GM21576 (cell line): Measurements from ENCODE around the gene PLXNC1.
A peak's percentile ranks its signal among the peaks of the same experiment; 100 is the strongest.

Experiments
- ATAC-seq: cut with Tn5 transposase; IDR thresholded peaks from one replicate; pipeline ENCODE4 v1.9.1; 2021; ENCODE audit warnings: mild to moderate bottlenecking, moderate library complexity; ENCODE audit not compliant: unreplicated experiment

PLXNC1 gene

DNA sequence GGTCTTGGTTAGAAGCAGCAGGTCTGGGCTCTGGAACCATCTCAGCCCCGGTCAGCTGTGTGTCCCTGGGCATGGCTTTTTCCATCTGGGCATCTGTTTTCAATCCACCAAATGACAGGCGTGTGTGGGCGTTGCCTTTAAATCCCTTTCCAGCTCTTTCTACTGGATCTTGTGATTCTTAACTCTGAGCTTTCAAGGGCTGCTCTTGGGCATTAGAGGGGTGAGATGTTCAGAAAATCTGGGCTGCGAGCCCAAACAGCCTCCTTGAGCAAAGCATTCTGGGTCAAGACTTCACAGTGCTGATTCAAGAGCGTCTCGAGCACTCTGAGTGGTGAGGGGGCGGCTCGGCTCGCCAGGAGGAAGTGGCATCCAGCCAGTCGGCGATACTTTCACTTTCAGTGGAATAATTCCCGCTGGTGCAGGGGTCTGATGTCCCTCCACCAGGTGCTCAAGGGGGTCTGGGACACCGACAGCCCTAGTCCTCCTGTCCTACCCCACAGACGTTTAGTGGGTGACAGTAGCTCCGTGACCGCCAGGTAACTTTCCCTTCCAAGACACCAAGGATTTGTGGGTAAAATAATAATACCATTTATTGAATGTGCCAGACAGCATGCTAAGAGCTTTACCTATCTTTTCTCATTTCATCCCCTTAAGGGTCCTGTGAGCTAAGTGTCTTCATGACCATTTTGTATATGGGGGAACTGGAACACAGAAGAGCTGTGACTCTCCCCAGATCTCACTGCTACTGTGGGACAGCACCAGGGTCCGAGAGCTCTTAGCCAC, 114.0 kb downstream of the PLXNC1 start:
- peak; percentile 42 for ATAC-seq

DNA sequence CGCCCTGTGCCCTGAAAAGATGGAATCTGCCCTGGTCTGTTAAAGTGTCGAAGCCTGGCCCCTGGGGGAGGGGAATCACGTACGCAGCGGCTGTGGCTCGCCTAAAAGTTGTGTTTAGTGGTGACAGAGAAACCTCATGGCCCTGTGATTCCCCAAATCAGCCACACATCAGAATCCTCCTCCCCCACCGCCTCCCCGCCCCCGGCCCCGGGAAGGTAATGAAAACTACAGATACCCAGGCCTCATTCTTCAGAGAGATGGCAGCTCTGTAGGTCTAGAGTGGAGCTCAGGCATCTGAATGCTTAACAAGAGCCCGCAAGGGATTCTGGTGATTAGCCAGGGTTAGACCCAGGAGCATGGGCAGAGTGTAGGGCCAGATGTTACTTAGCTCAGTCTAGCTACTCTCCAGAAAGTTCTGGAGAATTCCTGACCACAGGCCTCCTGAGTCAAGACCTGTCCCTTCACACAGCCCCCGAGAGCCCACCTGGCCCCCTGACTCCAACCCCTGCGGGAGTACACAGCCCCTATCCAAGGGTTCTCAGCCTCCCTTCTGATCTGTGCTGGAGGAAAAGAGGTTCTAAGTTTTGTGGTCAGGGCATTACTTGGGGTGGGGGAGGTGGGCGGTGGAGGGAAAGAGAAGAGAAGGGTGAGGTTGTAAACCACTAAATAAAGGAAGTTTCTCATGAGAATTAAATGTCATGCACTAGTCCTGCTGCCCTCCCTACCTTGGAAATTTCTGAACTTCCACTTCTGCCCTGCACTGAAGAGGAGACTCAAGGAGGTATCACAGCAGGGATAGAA, 114.8 kb downstream of the PLXNC1 start:
- ATAC-seq: peak; percentile 28

DNA sequence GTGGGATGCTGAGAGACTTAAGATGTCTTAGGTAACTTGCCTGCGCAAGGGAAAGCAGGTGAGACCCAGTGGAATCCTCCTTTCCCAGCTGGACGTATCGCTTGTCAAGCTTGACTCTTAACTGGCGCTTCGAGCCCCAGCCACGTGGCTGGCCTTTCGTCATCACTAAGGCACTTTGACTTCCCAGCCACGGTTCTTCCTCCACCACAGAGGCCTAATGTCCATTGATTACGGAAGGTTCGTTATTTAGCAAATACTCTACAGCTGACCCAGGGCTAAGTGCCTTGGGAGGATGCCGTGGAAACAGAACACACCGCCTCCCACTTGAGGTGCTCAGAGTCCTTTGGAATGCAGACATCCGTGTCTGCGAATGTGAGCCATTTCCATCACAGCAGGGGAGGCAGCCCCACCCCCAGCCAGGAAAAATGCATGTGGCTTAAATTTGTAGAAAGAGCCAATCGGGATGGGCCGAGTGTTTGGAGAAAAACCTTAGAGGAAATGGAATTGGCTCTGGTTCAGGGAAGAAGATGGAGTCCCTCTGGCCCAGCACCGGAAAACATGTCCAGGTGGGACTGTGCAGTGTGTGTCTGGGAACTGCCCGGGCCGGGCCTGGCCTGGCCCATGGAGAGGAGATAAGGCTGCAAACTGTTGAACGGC, 115.7 kb downstream of the PLXNC1 start:
- no peak for ATAC-seq

DNA sequence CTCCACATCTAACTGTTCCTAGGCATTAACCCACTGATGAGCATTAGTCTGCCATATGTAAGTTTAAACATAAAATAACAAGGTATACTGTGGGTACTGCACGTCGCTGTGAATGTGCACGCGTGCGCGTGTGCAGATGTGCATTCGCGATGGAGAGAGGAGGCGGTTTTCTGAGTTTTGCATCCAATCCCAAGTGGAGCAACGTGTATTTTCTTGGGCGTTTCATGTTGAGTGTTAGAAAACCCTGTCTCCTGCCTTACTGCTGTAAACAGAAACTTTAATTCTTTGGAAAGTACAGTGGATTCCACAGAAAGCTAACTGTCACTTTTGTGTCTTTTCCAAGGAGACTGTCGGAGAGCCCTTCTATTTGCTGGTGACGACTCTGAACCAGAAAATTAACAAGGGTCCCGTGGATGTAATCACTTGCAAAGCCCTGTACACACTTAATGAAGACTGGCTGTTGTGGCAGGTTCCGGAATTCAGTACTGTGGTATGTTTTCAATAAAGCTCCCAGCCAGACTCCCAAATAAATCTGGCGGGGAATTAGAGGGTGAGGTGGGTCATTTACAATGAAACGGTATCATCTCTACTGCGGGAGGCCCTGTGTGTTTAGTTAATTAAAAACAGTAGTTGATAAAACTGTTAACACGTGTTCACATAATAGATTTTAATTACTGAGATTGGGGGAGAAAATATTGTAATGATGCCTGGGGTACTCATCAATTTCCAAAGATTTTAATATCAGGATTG, 116.5 kb downstream of the PLXNC1 start:
- ATAC-seq: no peak

DNA sequence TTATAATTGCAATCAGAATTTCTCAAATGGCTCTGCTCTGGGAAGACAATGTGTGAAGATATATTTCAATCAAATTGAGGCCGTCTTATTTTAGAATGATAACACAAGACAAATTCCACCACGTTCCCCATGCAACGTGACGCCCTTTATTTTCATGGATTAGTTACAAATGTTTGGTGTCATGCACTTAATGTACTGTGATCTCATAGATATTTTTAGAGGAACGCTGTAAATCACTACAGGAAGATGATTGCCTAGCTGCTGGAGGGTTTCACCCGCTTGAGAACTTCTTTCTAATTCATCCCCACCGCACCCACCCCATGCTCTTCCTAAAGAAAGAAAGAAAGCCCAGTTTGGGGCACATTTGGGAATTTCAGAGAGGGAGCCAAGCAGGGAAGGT, 117.2 kb downstream of the PLXNC1 start:
- ATAC-seq: no peak

DNA sequence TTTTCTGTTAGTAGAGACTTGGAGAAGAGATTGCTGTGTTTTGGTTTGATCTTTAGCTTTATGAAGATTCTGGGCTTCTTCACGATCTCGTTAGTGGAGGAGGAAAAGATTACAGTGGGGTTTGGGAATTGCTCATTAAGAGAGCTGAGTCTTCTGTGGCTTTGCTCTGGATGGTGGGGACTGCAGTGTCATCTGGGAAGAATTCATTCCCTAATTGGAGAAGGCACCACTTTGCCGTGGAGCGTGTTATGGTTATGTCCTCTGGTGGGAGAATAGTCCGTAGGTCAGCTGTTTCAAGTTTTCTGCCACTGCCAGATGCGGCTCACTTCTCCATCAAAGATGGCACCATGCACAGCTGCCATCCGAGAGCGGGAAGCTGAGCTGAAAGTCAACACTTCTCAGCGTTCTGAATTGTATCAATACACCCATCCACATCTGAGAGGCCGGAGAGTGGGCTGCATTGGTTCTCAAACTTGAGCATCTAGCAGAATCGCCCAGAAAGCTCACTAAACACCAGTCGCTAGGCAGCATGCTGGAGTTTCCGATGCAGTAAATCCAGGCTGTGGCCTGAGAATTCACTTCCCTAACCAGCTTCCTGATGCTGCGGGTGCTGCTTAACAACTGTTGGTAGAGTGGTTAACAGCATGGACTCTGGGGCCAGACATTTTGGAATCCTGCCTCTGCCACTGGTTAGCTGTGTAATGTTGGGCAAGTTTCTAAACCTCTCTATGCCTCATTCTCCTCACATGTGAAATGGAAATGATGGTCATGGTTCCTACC, 117.8 kb downstream of the PLXNC1 start:
- ATAC-seq: no peak

DNA sequence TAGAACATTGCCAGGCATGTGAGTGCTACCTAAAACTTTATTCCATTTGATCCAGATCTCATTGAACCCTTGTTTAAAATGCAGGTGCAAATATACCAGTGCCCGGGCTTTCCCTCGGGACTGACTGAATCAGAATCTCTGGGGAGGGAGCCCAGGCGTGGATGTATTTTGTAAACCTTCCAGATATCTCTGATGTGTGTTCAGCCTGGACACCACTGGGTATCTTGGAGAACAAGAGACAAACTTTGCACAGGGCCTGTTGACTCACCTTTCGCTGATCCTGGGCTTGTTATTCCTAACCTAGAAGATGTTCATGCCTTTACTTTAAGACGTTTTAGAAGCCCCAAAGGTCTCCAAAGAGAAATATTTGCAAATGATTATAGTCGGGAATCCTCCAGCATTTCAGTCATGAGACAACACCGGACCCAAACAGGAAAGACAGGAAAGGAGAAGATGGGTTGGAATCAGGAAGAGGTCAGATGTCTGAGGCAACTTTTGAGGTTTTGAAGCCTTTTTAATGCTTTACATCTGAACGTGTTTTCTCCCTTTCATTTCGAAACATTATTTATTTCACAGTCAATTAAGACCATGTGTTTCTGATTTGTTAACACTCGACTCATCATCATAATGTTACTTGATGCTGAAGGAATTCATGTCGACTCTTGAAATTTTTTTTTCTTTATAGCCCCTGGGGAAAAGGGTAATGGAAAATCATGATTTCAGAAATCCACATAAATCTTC, 118.6 kb downstream of the PLXNC1 start:
- ATAC-seq: no peak

DNA sequence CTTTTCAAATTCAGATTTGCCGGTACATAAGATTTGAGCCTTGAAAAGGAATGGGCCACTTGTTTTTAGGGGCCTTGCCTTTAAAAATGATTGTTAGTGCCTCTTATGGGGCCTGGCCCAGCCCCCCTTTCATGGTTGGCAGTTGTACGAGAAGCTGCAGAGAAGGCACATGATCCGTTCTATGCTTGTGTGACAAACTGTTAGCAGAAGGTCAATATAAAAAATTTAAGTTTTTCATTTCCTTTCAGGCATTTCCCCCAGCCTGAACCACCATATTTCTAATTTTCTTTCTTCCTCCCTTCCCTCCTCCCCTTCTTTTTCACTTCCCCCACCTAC, 119.1 kb downstream of the PLXNC1 start:
- no peak for ATAC-seq

DNA sequence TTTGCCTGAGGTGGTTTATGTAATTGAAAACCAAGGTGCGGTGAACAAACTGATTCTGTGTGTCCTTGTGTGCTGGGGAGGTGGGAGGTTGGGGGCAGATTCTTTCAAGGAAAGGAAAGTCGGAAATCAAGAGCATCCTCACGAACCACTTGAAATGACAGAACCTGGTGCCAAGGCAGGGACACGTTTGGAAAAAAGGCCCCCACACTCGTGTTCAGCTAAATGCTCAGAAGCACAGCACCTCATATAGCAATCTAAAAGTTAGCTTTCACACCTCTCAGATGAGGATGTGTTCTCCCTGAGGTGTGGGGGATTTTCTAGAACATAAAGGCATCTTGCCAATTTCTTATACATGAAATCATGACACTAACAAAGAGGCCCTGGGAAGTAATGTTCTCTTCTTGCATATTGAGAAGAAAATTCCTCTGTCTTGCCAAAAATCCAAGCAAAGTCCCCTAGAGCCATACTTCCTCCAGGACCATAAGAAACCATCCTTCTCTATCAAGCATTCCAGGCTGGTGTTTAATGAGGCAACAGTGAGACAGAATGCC, 119.6 kb downstream of the PLXNC1 start:
- ATAC-seq: no peak

DNA sequence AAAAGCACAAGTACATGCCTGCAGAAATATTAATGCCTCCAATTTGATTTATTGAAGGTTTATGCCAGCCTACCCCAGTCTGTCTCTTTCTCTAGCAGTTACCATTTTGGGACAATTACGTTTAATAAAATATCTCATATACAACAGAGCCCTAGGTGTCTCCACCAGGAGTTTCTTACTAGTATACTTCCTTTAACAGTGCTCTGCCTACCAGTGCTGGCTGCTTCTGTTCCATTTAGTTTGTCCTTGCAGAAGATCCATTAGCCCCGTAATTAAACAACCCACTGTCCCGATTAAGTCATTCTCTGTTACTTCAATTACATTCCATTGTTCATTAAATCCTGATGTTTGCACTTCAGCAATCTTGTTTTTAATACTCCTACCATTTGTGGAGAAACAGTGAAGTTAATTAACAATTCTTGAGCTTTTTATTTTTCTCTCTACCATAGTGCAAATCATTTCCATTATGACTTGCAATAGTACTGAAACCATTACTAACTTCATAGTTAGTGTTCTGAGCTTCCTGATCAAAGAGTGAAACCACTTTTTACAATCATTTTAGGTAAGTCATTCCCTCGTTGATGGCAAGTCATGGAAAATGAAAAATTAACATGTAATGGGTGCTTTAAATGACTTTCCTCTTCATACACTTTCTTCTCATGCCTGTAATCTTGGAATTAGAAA, 121.1 kb downstream of the PLXNC1 start:
- no peak for ATAC-seq

DNA sequence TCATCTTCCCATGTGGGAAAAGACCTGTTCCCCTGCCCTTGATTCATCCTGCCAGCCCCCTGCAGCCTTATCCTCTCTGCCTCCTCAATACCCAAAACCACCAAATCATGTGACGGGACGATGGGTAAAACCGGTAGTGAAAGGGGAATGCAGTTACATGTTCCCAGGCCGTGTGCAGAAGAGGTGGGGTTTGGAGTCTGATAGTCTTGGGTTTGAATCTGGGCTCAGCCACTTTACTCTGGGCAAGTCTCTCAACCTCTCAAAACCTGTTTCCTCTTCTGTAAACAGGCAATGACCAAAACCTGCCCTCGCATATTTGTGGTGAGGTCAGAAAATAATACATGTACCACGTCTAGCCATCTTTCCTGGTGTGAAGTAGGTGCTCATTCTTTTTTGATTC, 123.0 kb downstream of the PLXNC1 start:
- ATAC-seq: no peak

DNA sequence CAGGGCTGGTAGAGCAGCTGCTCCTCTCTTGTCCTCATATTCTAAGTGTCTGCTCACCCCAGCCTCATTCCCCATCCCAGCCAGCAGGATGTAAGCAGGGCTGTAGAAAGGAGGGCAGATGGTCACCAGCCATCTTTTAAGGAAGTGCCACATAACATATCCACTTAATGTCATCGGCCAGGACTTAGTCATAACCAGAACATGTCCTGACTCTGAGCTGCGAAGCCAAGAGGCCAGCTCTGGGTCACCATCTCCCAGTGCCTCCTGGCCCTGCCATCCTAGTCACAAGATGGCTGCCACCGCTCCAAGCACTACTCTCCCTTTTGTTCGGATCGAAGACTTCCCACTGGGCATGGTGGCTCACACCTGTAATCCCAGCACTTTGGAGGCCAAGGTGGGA, 123.9 kb downstream of the PLXNC1 start:
- no peak for ATAC-seq

DNA sequence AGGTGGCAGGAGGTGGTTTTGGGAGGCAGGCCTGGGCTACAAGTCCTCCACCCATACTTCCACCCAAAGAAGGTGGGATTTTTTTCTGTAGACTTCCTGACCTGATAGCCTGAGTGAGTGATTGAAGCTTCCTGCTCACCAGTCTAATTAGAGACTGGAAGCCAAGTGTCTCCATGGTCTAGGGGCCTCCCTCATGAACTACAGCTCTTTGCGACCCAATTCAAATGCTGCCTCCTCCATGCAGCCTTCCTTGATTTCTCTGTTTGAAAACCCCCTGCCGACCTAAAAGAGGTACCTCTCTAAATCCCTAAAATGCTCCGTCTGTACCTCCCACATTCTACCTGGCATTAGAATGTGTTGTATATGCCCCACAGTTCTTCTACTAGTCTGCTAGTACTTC, 124.9 kb downstream of the PLXNC1 start:
- no peak for ATAC-seq

DNA sequence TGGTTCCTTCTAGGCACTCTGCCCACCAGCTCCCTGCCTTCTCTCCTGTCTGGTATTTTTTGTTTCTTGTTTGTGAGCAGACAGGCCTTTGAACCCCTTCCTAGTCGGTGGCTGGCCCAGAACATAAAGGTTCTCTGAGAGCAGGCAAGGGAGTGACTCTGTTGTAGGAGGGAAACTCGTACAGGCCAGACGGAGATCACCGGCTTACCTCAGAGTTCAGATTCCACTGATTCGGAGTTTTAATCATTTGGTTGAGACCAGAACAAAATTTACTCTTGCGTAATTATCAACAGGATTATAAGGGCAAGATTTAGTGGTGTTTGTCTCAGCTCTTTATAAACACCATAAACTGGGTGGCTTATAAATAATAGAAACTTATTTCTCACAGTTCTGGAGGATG, 128.3 kb downstream of the PLXNC1 start:
- no peak for ATAC-seq

DNA sequence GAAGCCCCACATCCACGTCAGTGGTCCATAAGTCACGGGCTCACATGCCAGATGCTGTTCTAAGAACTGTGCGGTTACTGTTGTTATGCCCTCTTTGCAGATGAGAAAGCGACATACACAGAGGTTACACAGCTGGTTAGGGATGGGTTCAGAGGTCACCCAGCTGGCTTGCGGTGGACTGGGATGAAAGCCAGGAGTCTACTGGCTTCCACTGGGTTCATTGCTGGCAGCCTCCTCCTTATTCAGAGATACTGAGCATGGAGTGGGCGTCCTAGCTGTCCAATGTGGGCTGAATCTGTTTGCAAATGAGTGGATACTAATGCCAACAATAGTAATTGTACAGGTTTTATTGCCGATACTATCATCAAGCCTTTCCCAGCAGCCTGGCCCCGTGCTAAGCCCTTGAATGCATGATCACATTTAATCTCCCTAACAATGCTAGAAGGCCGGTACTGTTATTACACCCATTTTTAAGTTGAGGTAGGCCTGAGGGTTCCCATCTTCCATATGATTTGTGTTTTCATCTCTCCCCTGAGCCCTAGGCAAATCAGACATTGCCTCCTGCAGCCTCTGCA, 129.1 kb downstream of the PLXNC1 start:
- no peak for ATAC-seq

DNA sequence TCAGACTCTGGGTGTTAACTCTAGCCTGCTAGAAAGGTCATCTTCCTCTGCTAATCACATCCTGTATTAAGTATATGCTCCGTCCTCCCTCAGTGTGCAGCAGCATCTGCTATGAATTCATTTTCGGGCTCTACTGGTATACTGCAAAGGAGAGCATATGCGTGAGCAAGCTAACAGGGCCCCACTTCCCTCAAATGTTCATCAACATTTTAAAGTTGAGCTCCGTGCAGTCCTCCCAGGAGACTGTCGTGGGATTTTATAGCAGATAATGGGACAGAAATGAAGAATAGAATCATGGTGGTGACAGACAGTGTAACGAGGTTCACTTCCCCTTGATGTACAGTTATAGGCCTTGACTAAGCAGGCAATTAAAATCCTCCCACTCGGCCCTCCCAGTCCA, 131.7 kb downstream of the PLXNC1 start:
- no peak for ATAC-seq

DNA sequence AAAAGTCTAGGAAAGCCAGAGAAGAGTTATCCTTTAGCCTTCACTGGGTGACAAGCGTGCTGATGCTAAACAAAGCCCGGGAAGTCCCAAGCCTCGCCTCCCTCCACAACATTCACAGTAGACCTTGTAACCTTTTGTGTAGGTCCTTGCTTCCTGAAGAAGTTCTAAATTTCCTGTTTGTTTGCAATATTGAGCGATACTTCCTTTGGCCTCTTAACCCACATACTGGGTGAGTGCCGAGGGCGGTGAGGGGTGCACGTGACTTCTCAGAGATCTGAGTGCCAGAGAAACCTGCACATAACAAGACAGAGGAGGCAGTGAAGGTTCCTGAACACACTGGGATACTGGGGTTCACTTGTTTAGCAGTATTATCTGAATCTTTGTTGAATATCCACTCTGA, 134.3 kb downstream of the PLXNC1 start:
- ATAC-seq: no peak

DNA sequence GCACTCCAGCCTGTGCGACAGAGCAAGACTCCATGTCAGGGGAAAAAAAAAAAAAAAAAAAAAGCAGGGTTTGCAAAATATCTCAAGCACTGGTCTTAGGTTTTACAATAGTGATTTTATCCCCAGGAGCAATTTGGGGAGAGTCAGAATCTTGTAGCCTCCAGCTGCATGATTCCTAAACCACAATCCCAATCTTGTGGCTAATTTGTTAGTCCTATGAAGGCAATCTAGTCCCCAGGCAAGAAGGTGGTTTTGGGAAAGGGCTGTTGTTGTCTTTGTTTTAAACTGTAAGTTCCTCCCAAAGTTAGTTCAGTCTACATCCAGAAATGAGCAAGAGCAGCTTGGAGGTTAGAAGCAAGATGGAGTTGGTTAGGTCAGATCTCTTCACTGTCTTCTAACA, 135.7 kb downstream of the PLXNC1 start:
- no peak for ATAC-seq

DNA sequence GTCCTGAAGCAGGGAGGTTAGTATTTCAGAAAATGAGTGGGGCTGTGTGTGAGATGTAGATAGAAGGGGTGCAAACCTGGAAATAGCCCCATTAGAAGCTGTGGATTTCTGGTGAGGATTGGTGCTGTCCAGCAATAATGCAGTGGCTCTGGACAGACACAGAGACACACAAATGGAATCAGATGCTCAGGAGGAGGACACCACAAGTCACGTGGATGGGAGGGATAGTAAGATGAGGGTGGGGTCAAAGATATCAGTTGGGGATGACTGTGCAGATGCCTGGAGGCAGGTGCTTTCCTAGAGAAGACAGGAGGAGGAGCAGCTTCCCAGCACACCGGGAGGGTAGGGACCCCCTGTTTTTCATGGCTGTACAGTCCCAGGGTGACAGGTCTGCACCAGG, 136.5 kb downstream of the PLXNC1 start:
- no peak for ATAC-seq
